GM19035 (cell line): ENCODE measurements around the gene IFI44L.
A peak's percentile ranks its signal among the peaks of the same experiment; 100 is the strongest.

ENCODE experiments used
- ATAC-seq: cut with Tn5 transposase; IDR thresholded peaks from one replicate; pipeline ENCODE4 v1.9.1; 2021; ENCODE audit not compliant: unreplicated experiment

IFI44L gene

DNA sequence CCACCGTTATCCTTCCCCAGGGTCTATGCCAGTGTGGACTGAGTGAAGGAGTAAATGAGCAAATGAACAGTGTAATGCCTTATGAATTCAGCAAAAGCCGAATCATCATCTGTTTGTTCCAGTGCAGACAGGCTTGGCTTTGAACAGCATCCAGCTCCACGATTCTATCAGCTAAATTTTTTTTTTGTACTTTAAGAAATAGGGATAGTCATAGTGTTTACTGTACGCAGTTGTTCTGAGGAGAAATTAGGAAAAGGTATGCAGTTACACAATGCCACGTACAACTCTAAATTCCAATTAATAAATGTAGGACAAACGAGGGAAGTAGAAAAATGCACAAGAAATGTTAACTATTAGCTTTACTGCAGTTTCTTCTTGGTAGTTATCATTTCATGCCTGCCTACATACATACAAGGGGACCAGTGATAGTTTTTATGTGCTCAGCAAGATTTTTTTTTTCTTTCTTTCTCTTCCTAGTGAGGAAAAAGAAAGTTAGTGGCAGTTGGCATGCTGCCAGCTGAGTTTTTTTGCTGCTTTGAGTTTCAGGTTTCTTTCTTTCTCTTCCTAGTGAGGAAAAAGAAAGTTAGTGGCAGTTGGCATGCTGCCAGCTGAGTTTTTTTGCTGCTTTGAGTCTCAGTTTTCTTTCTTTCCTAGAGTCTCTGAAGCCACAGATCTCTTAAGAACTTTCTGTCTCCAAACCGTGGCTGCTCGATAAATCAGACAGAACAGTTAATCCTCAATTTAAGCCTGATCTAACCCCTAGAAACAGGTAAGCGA lies at the start of gene IFI44L:
TSS of gene IFI44L (plus strand) at position 646 of the 777 bp plus-strand sequence. CDS start 7,468 bp downstream, outside the sequence.
- peak; percentile 40 for ATAC-seq

GRCh38 chr1:78570539-78570938 lies 49.7 kb upstream of the IFI44L start:
- no peak for ATAC-seq

- no peak for ATAC-seq
These were observed 42.8 kb upstream of the IFI44L start for GRCh38 chr1:78577257-78578100.

GRCh38 chr1:78586572-78586971 lies 33.7 kb upstream of the IFI44L start:
- no peak for ATAC-seq

GRCh38 chr1:78587211-78587610 lies 33.0 kb upstream of the IFI44L start:
- no peak for ATAC-seq

- ATAC-seq, result no peak
These were observed 28.3 kb upstream of the IFI44L start for GRCh38 chr1:78591971-78592370.

- ATAC-seq, result no peak
These were observed 21.0 kb upstream of the IFI44L start for GRCh38 chr1:78599294-78599693.

DNA sequence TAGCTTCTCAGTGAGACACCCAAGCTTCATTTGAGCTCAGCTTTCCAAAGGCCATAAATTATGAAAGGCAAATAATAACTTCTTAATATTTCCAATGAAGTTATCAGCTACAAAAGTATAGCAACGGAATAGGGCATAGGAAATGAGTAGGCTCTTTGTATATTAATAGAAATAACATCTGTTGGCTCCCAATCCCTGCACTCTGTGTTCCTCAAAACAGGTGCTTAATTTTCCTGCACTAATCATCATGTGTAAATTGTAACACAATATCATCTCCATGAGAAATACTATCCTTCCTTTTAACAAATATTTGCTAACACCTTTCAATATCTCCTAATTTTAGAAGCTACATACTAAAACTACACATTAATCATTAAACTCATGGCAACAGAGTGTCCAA lies 19.2 kb upstream of the IFI44L start:
- no peak for ATAC-seq

DNA sequence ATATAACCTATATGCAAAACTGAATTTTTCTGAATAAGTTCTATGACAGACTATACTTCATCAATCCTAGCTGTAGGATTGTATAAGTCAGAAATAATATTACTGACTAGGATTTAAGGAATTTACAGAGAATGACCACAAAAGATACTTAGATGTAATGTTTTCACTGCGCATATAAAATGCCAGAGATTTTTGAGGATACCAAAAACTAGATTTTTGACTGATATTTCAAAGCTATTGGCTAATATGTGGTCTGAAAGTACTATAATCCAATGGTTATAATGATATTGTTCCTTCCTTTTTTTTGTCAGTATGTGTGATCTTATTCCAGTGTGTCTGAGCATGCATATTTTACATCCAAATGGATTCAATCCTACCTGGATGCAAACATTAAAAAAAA lies 17.0 kb upstream of the IFI44L start:
- ATAC-seq, result no peak

DNA sequence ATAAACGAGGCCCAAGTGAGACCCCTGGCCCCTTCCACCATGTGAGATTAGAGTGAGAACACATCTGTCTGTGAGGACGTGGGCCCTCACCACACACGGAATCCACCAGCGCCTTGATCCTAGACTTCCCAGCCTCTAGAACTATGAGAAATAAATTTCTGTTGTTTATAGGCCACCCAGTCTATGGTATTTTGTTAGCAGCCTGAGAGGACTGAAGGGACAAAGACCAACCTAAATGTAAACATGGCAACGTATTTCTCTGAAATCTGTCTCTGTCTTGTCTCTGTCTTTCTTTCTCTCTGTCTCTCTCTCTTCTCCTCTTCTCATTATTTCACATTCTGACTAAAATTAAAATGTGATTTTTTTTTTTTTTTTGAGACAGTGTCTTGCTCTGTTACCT lies 15.6 kb upstream of the IFI44L start:
- no peak for ATAC-seq

DNA sequence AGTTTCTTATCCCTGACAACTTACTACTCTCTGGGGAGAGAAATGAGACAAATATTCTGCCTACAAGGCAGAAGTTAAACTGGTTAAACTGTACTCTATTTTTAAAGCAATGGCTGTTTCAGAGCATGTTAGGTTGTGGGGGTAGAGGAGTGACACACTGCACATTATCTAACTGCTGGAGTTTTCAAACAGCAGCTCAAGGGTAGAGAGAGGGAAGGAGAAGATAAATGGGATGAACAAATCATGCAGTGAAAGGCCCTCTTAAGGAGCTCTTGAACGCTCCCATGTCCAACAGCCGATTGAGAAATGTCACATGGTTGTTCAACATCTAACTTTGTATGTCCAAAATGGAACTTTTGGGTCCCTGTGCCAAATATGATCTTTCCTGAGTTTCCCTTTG lies 14.0 kb upstream of the IFI44L start:
- ATAC-seq, result no peak

DNA sequence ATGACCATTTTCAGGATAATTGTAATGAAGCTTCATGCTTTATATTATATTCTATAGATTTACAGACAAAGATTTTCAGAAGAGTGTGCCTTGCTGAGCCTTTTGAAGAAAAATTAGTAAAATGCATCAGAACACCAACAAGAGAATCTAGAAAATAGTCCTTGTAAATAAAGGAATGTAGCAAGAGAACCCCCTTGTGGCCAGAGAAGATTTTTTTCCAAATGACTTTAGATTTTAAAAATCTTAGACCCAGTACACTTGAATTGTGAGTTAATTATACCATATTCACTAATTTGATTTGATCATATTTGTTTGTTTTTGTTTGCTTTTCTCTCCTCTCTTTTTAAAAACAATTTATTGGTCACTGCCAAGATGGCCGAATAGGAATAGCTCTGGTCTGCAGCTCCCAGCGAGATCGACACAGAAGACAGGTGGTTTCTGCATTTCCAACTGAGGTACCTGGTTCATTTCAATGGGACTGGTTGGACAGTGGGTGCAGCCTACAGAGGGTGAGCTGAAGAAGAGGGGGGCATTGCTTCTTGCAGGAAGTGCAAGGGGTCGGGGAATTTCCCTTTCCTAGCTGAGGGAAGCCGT lies 12.8 kb upstream of the IFI44L start:
- no peak for ATAC-seq

GRCh38 chr1:78607944-78608343 lies 12.3 kb upstream of the IFI44L start:
- no peak for ATAC-seq

GRCh38 chr1:78617615-78618026 lies 2.6 kb upstream of the IFI44L start:
- peak; percentile 50 for ATAC-seq

DNA sequence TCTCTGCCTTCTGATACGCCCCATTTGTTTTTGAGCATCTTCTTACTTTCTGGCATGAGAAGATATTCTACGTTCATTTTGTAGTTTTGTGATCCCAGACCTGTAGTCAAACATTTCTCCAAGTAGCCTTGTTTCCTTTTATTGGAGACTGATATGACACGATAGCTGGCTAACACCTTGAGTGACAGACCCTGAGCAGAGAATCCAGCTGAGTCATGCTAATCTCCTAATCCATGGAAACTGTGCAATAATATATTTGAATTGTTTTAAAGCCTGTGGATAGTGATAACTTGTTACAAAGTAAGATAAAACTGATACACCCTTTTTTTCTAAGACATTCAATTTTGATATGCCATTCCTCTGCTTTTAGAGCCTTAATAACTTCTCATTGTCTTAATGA lies 1.2 kb upstream of the IFI44L start:
- no peak for ATAC-seq

GRCh38 chr1:78619446-78619802 lies 824 bp upstream of the IFI44L start:
- peak; percentile 6 for ATAC-seq

GRCh38 chr1:78620666-78621065 lies 418 bp downstream of the IFI44L start:
- ATAC-seq, result no peak

GRCh38 chr1:78622548-78622947 lies 2.3 kb downstream of the IFI44L start:
- no peak for ATAC-seq

DNA sequence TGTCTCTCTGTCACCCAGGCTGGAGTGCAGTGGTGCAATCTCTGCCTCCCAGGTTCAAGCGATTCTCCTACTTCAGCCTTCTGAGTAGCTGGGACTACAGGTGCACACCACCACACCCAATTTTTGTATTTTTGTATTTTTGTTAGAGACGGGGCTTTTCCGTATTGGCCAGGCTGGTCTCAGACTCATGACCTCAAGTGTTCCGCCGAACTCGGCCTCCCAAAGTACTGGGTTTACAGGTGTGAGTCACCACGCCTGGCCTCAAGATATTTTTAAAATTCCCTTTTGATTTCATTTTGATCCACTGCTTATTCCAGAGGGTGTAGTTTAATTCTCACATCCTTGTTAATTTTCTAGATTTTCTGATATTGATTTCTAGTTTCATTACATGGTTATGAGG lies 3.8 kb downstream of the IFI44L start:
- ATAC-seq, result no peak

- no peak for ATAC-seq
These were observed 7.1 kb downstream of the IFI44L start for GRCh38 chr1:78627321-78627720.

GRCh38 chr1:78630600-78630999 lies 10.4 kb downstream of the IFI44L start:
- ATAC-seq, result no peak

DNA sequence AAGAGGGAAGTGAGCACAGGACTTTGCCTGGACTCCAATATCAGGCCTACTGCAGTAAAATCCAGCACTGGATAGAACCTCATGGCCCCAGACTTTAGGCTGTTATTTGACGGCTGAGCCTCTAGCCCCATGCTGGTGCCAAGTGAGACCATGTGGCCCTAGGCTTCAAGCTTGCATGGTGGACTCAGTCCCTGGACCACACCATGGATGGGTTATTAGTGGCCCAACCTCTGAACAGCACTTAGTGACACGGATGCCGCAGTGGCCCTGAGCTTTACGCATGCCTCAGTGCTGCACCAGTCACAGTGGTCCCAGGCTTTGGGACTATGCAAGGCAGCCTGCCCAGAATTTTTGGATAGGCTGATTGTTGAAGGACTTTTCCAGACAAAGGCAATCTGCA lies 13.0 kb downstream of the IFI44L start:
- ATAC-seq, result no peak
